Measurements from ENCODE around the gene PLEKHM2. TPM values are rescaled to one million over a fixed set of nuclear protein-coding genes. Genes with fewer than 3 reads are reported as not detected.

Gene PLEKHM2
- total and polyA plus RNA-seq, 2 of the 8 experiments (the other 6 are each of a cell fraction or from before 2014, with no cell fraction given), result 38.3 to 47.6 TPM

- DNase-seq (ENCODE audit: low read depth in 1 of 2, low spot score in 2 of 2), result no peak
- H3K9me3 ChIP-seq (ENCODE audit: insufficient read depth in 2 of 2, low read depth in 1 of 2, low read length in 1 of 2), result no peaks in the 10 kb centered on the region
These were observed 55.6 kb downstream of the PLEKHM2 start for GRCh38 chr1:15739745-15740144.

More at GRCh38 chr1:15739745-15740144, 55.6 kb downstream of the PLEKHM2 start:
- Histone ChIP-seq H3K56ac (replicated peaks; ENCODE audit: insufficient read length, low read depth, low read length) (no peak overlapping the region), H3K27me3 (replicated peaks in 1 of 4; ENCODE audit: control insufficient read depth in 3 of 4, extremely low read depth in 1 of 4, insufficient read depth in 3 of 4, low read length in 3 of 4) (no peaks in the 10 kb centered on the region), H2BK12ac (ENCODE audit: low read depth, low read length) (no peak overlapping the region), H3K18ac (ENCODE audit: extremely low read depth, low read length) (no peak overlapping the region), H3K4me1 (replicated peaks in 1 of 4; ENCODE audit: control insufficient read depth in 3 of 4, insufficient read depth in 4 of 4, low read length in 3 of 4) (peaks cover 0 to 27% (median 9%) of the 10 kb centered on the region in 4 experiments; a peak in 5 of 7 replicates), H2BK120ac (replicated peaks; ENCODE audit: low read depth, low read length) (no peak overlapping the region), H3K79me1 (ENCODE audit: low read depth, low read length) (no peaks in the 10 kb centered on the region), H2BK5ac (ENCODE audit: low read depth, low read length) (no peak overlapping the region), H3K9ac (replicated peaks in 1 of 4; ENCODE audit: extremely low read depth in 1 of 4, low read depth in 3 of 4, low read length in 3 of 4) (no peak overlapping the region), H3K14ac (ENCODE audit: insufficient read length) (no peak overlapping the region), H4K91ac (replicated peaks; ENCODE audit: insufficient read length, low read length) (no peak overlapping the region), H2BK20ac (ENCODE audit: low read length) (no peak overlapping the region), H4K20me1 (replicated peaks in 1 of 2; ENCODE audit: control insufficient read depth in 1 of 2, insufficient read depth in 2 of 2, low read length in 2 of 2) (peaks cover 2 to 4% of the 10 kb centered on the region in 2 experiments), H3K23ac (ENCODE audit: insufficient read length) (no peak overlapping the region), H3K4me3 (ENCODE audit: extremely low read depth in 1 of 4, insufficient read depth in 2 of 4, low read depth in 3 of 4, low read length in 4 of 4) (no peak overlapping the region), H3K4ac (replicated peaks; ENCODE audit: insufficient read length, low read depth, low read length) (no peak overlapping the region), H4K5ac (ENCODE audit: insufficient read length, low read depth, low read length) (no peak overlapping the region), H2BK15ac (ENCODE audit: low read length) (no peak overlapping the region), H2AFZ (ENCODE audit: low read length) (no peak overlapping the region), H2AK5ac (ENCODE audit: low read depth, low read length) (no peak overlapping the region), H3K36me3 (ENCODE audit: control insufficient read depth in 2 of 4, insufficient read depth in 4 of 4, low read length in 3 of 4) (no peaks in the 10 kb centered on the region; a peak in 1 of 8 replicates), H3K23me2 (ENCODE audit: low read depth, low read length) (no peaks in the 10 kb centered on the region; the same call in 1 of the 2 replicates), H3K4me2 (ENCODE audit: insufficient read depth in 1 of 2, low read depth in 2 of 2, low read length in 2 of 2) (no peak overlapping the region), H4K8ac (ENCODE audit: extremely low read depth, insufficient read depth, low read length) (no peak overlapping the region), H3K27ac (ENCODE audit: low read depth, low read length) (no peak overlapping the region), H3K79me2 (ENCODE audit: control insufficient read depth in 1 of 2, insufficient read depth in 2 of 2, low read length in 2 of 2) (no peaks in the 10 kb centered on the region)
- ChIA-PET CTCF (ENCODE audit: partially characterized antibody) (interaction anchor here (0.5 to 6.1 kb wide), 18 partner anchors 8 to 145 kb away, joined by 3 to 41 read pairs (median 4); no protein-coding TSS in a partner anchor), POLR2A (ENCODE audit: partially characterized antibody) (interaction anchor here (0.7 to 2.6 kb wide), 2 partner anchors 18 to 21 kb away, joined by 3 to 7 read pairs; no protein-coding TSS in a partner anchor)
- 87% methylated on average over 7 of the region's 7 CpGs; no CpG with 5 or more reads in 1 of the 2 experiments for WGBS, 2 experiments (ENCODE audit: extremely low coverage in 1 of 2, insufficient coverage in 1 of 2, insufficient read length in 1 of 2, insufficient replicate concordance in 2 of 2, low coverage in 1 of 2, low lambda C conversion rate in 2 of 2, missing lambda C conversion rate in 1 of 2)
- FAIRE-seq, result no peak
- no peak for TF ChIP-seq CHD1 (IDR thresholded peaks at IDR 0.05; ENCODE audit: low read depth, low read length)
- no peak for TF ChIP-seq POLR2A (IDR thresholded peaks at IDR 0.05; ENCODE audit: control extremely low read depth in 1 of 2, low read depth in 2 of 2, low read length in 2 of 2)
- TF ChIP-seq CTCF (IDR thresholded peaks at IDR 0.05; ENCODE audit: control extremely low read depth in 1 of 3, insufficient read depth in 1 of 3, low read depth in 1 of 3, low read length in 3 of 3), result peak in 2 of 3 experiments; percentile 51 to 66; a peak in 3 of 4 replicates
- no peak for TF ChIP-seq NANOG (IDR thresholded peaks at IDR 0.05; ENCODE audit: insufficient read depth, low read depth, low read length, poor library complexity, severe bottlenecking)
- no peak for TF ChIP-seq EGR1 (IDR thresholded peaks at IDR 0.05; ENCODE audit: borderline replicate concordance, low read depth, low read length)
- no peak for TF ChIP-seq E2F6 (IDR thresholded peaks at IDR 0.05)

All from H1 (cell line).